Effector CD4-positive, alpha-beta T cell (primary cell): ENCODE measurements around the gene RNF168.
A peak's percentile ranks its signal among the peaks of the same experiment; 100 is the strongest.
"Not testable (repeated sequence)": the region's sequence is repeated elsewhere in the genome, so short reads cannot be mapped to it uniquely, and the experiment has no call there.

ENCODE experiments used
- DNase-seq: peaks from one replicate; pipeline ENCODE4 v3.0.0-alpha.2; 2020

Gene RNF168

DNA sequence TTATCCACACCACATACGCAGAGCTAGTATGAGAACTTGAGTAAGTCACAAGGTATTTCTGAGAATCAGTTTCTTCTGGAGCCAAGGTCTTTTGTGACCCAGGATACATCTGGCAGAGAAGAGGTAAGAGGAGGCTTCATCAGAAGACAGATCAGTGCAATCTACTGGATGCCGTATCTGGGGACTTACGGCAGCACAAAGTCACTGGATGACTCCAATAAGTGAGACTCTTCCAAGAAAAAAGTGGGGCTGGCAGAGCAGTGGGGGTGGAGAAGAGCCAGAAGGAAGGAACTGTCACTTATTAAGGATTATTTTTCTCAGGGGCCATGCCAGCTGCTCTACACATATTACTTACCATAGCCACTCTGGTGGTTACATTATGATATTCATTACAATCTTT, 39.8 kb downstream of the RNF168 start:
- DNase-seq, result no peak

DNA sequence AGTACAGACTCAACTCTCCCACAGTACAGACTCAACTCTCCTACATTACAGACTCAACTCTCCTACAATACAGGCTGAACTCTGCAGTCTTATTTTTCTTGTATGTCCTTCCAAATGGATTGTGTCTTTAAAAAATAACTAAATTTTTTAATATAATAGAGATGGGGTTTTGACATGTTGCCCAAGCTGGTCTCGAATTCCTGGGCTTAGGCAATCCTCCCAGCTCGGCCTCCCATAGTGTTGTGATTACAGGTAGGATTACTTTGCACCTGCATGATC, 40.2 kb downstream of the RNF168 start:
- DNase-seq, result no peak

DNA sequence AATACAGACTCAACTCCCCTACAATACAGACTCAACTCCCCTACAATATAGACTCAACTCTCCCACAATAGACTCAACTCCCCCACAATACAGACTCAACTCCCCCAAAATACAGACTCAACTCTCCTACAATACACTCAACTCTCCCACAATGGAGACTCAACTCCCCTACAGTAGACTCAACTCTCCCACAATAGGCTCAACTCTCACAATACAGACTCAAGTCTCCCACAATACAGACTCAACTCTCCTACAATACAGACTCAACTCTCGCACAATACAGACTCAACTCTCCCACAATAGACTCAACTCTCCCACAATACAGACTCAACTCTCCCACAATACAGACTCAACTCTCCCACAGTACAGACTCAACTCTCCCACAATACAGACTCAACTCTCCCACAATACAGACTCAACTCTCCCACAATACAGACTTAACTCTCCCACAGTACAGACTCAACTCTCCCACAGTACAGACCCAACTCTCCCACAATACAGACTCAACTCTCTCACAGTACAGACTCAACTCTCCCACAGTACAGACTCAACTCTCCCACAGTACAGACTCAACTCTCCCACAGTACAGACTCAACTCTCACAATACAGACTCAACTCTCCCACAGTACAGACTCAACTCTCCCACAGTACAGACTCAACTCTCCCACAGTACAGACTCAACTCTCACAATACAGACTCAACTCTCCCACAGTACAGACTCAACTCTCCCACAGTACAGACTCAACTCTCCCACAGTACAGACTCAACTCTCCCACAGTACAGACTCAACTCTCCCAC, 40.7 kb downstream of the RNF168 start:
- DNase-seq, result not testable (repeated sequence)

DNA sequence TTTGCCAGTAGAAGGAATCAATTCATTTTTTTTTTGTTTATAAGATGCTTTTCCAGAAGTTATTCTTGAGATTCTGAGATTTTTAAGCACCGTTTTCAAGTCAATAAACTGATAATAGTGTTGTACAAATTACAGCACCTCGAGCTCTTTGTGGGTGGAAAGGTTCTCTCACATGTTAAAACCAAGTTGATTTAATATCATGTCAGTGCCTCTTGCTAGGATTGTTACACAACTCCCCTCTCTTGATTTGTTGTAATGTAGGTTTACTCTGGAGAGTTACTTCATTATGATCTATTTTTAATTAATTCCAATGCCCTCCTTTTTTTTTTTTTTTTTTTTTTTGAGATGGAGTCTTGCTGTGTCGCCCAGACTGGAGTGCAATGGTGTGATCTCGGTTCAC, 45.5 kb downstream of the RNF168 start:
- DNase-seq, result no peak

DNA sequence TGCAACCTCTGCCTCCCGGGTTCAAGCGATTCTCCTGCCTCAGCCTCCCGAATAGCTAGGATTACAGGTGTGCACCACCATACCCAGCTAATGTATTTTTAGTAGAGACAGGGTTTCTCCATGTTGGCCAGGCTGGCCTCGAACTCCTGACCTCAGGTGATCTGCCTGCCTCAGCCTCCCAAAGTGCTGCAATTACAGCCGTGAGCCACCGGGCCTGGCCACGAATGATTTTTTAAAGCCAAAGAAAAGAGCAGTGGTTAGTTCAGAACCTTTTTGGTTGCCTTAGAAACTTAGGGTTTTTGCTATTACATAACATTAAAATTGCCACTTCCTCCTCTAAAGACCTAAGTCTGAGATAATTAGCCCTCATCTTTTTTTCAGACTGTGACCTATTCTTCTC, 46.1 kb downstream of the RNF168 start:
- not testable (repeated sequence) for DNase-seq

DNA sequence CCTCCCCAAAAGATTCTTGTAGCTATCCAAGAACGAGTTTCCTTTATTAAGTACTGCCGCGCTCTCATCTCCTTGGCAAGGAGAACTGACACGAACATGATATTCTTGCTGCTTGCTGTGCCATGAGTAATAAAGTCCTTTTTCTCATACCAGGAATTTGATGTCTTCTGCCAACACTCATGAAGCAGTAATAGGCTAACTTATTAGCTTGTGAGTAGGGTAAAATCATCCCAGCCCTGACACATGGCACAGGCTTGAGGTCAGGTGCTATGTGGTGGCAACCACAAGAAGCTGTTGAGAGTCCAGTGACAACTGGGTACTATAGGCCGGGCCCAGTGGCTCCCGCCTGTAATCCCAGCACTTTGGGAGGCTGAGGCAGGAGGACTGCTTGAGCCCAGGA, 48.6 kb downstream of the RNF168 start:
- DNase-seq, result no peak

DNA sequence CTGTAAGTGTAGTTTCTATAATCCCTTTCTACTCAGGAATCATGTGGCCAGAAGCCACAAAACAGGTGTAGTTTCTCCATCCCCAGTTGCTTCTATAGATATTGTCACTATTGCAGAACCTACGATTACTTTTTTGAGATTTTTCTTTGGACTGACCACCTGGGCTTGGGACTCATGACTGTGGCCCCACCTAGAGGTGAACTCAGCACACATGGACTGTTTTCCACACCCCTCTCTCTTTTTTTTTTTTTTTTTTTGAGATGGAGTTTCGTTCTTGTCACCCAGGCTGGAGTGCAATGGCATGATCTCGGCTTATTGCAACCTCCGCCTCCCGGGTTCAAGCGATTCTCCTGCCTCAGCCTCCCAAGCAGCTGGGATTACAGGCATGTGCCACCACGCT, 58.2 kb downstream of the RNF168 start:
- not testable (repeated sequence) for DNase-seq

DNA sequence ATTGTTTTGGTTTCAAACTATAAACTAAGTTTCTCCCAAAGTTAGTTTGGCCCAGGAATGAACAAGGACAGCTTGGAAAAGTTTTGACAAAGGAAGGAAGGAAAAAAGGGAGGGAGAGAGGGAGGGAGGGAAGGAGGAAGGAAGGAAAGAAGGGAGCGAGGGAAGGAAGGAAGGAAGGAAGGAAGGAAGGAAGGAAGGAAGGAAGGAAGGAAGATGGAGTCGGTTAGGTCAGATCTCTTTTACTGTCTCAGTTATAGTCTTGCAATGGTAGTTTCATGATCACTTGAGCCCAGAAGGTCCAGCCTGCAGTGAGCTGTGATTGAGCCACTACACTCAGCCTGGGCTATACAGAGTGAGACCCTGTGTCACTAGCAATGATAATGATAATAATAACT, 59.1 kb downstream of the RNF168 start:
- no peak for DNase-seq

DNA sequence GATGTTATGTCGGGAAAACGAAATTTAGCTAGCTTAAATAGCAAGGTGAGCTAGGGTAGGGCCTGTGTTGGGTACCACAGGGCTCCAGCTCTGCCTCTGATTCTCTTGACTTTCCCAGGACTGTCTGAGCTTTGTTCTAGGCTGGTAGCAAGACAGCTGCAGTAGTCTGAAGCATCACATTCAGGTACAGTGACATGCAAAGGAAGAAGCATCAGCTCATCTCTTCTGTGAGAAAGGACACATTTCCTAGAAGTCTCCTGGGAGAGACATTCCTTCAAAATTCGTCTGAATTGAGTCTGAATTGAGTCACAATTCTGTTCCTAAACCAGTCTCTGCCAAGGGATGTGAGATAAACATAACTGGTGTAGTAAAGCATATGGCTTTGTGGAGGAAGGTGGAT, 62.9 kb downstream of the RNF168 start:
- no peak for DNase-seq

DNA sequence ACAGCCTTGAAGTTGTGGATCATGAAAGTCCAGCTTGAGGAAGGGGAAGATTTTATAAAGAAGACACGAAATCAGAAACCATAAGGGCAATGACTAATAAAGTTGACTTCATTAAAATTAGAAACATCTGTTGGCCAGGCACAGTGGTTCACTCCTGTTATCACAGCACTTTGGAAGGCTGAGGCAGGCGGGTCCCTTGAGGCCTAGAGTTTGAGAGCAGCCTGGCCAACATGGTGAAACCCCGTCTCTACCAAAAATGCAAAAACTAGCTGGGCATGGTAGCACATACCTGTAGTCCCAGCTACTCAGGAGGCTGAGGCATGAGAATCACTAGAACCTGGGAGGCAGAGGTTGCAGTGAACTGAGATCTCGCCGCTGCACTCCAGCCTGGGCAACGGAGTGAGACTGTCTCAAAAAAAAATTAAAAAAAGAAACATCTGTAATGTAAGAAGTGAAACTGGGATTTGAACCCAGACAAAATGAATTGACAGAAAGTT, 63.5 kb downstream of the RNF168 start:
- DNase-seq, result no peak

DNA sequence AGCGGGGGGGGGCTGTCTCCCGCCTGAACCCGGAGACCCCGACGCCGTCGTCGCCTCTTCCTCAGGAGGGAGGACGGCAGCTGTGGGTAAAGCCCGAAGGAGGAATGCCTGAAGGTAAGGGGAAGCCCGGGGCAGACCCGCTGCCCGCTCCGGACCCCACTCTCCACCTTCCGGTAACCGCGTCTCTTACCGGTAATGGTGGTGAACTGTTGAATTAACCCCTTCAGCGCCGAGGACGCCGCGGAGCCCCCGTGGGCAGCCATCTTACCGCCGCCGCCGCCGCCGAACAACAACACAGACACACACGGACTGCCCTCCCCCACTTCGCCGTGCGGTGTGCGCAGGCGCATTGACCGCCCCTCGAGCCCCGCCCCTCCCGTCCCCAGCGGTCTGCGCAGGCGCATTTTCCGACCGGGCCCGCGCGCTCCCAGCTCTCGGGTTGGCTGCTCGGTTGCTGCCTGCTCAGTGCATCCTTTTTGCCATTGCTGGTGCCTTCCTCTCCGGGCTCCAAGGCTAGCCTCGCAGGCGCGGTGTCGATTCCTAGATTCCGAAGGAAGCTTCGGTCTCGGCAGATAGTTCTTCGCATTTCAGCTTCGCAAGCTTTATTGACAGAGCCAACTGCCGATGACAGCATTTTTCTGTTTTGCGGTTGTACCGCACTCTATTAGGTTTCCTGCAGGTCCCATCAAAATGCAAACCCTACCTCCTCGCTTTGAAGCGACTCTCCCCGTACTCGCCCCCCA, 71.3 kb downstream of the RNF168 start, which contains the start of gene UBXN7:
Gene UBXN7, minus strand, starts transcription at position 291 of the 743 bp plus-strand sequence. Its CDS starts 28 bp downstream, at position 263.
- DNase-seq, result peak; percentile 96

DNA sequence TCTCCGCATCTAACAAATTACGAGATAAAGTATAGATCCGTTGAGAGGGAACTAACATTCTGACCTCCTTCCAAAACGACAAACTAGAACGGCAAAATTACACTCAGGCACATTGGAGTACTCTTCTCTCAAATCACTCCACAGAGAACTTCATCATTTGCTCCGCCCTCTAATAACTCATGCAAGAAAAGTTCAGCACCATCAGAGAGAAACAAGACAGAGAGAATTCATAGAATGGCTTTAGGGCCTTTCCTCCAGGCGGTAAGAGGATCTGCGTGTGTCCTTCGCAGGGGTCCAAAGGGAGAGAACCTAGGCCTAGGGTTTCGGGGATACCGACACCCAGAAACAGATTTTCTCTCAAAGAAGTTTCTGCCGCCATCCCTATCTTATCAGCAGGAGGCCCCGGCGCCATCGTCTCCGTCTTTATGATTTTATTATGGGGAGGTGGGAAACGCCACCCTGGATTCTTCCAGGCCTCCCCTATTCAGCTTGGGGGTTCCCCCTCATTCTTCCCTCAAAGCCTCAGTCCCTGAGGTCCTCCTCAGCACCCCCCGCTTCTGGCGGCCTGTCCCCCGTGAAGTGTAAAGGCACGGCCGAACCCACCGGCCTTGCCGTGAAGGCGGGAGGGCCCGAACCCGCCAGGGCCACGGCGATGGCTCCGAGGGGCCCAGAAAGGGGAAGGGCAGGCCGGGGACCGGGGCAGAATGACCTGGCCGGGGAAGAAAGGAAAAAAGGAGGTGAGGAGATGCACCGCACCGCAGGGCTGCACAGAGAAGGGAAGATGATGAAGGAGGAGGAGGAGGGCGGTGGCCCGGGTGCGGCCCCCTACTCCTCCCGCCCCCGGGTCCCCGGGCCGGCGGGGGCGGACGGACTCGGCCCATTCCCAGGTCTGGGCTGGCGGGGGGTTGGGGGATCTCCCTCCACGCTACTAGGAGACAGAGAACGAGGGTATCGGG, 72.1 kb downstream of the RNF168 start:
- no peak for DNase-seq

DNA sequence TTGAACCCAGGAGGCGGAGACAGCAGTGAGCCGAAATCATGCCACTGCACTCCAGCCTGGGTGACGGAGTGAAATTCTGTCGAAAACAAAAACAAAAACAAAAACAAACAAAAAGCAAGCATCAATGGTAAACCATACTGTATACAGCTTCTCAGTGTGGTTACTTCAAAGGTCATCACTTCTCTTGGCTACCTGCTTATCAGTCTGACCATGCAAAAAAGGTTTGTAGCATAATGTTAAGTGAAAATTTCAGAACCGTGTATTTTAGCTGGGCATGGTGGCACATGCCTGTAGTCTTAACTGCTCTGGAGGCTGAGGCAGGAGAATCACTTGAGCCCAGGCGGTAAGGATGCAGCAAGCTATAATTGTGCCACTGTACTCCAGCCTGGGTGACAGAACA, 75.5 kb downstream of the RNF168 start:
- no peak for DNase-seq

DNA sequence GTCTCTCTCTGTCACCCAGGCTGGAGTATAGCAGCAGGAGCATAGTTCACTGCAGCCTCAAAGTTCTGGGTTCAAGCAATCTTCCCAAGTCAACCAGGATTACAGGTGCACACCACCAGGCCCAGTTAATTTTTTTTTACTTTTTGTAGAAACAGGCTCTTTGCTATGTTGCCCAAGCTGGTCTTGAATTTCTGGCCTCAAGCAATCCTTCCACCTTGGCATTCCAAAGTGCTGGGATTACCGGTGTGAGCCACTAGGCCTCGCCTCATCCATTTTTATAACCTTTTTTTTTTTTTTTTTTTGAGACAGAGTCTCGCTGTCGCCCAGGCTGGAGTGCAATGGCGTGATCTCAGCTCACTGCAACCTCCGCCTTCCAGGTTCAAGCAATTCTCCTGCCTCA, 79.1 kb downstream of the RNF168 start:
- not testable (repeated sequence) for DNase-seq

DNA sequence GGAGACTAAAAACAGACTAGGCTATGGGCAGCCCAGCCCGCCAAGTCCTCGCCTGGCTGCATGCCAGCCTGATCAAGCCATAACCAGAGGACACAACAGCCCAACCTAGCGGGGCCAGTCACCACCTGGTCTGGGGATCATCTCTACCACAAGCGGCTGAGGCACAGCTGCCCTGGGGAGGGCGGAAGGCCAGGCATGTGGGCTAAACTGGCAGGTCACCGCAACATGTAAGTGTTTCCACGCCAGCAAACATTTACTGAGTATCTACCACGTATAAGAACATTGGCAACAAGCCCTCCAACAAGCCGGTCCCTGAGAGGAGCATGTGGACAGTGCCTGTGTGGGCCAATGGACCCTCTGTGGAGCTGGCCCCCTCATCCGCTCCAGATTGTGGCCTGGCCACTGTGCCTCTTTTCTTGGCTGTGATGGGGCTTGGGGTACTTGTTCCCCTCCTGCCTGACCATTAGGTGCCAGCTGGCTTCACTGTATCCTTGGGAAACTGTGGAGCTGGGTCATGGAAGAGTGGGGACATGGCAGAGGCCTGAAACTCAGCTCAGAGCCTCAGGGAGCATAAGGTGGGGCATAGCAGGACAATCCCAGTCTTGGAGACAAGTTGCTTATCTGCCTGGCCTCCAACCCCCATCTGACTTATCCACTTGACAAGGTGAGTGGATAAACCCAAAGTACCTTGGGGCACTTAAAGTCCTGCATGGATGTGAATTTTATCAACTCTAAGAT, 80.4 kb downstream of the RNF168 start:
- DNase-seq, result no peak

DNA sequence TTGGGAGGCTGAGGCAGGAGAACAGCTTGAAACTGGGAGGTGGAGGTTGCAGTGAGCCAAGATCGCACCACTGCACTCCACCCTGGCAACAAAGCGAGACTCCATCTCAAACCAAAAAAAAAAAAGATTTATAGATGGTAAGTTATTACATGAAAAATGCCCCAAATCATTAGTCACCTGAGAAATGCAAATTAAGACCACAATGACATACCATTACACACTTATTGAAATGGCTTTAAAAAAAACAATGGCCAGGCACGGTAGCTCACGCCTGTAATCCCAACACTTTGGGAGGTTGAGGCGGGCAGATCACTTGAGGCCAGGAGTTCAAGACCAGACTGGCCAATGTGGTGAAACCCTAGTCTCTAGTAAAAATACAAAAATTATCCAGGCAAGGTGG, 81.9 kb downstream of the RNF168 start:
- not testable (repeated sequence) for DNase-seq

DNA sequence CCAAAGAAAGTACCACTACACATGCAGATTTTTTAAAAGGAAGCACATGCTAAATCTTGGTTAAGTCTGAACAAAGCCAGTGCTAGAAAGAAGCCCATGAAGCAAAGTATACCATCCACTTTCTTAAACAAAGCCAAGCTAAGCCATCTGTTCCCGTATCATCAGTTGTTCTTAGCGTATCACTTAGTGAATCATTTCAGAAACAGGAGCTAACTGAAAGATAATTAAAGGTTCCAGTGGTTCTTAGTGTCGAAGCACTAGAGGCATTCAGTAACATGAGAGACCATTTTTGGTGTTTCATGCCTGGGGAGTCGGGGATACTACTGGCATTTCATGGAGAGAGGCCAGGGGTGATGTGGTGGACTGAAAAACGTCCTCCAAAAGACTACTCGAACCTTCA, 84.2 kb downstream of the RNF168 start:
- no peak for DNase-seq
